Fibroblast of skin of left biceps (primary cell): ENCODE results near the gene ACER3.
"Not testable (repeated sequence)": the region's sequence is repeated elsewhere in the genome, so short reads cannot be mapped to it uniquely, and the experiment has no call there.

Source experiments
- DNase-seq, 2 experiments: peaks; one replicate each; pipeline ENCODE4 v3.0.0-alpha.2; 2013; ENCODE audit warnings: low read depth in 2 of 2

Gene ACER3

DNA sequence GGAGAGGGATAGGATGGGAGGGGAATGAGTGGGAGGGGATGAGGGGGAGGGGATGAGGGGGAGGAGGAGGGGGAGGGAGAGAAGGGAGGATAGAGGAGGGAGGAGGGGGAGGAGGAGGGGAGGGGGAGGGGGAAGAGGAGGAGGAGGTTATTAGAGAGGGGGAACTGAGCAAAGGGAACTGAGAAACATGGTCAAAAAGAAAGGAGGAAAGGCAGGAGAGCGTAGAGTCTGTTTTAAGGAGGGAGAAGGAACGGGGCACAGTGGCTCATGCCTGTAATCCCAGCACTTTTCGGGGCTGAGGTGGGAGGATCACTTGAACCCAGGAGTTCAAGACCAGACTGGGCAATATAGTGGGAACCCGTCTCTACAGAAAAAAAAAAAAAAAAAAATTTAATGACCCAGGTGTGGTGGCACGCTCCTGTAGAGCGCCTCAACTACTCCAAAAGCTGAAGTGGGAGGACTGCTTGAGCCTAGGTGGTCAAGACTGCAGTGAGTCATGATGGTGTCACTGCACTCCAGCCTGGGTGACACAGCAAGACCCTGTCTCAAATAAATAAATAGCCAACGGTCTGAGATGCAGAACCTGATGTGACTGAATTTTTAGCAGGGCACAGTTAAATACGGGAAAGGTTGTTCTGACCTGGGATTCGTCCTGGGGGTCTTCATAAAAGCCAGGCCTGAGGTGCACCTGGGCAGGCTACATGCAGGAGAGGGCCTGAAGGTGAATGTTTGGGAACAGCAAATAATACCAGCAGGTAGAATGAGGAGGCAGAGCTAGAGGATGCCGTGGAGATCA is 177.5 kb downstream of the ACER3 start:
- no peak for DNase-seq

DNA sequence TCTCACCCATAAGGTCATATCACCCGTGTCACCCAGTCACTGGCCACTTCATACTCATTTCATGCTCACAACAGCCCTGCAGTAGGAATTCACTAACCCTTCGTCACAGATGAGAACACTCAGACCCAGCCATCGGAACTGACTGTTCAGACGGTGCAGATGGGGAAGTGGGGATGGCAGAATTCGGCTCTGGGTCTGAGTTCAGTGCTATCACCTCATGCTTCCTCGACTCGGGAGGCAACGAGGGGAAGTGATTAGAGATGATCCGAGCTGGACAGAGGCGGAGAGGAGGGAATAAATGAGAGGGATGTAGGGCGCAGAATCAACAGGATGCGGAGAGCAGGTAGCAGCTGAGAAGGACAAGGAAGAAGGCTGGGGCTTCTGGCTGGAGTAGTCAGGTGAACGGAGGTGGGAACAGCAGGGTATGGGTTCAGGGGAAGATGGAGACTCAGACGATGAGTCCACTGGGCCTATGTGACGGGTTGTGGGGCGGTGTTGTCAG is 178.2 kb downstream of the ACER3 start:
- no peak for DNase-seq

DNA sequence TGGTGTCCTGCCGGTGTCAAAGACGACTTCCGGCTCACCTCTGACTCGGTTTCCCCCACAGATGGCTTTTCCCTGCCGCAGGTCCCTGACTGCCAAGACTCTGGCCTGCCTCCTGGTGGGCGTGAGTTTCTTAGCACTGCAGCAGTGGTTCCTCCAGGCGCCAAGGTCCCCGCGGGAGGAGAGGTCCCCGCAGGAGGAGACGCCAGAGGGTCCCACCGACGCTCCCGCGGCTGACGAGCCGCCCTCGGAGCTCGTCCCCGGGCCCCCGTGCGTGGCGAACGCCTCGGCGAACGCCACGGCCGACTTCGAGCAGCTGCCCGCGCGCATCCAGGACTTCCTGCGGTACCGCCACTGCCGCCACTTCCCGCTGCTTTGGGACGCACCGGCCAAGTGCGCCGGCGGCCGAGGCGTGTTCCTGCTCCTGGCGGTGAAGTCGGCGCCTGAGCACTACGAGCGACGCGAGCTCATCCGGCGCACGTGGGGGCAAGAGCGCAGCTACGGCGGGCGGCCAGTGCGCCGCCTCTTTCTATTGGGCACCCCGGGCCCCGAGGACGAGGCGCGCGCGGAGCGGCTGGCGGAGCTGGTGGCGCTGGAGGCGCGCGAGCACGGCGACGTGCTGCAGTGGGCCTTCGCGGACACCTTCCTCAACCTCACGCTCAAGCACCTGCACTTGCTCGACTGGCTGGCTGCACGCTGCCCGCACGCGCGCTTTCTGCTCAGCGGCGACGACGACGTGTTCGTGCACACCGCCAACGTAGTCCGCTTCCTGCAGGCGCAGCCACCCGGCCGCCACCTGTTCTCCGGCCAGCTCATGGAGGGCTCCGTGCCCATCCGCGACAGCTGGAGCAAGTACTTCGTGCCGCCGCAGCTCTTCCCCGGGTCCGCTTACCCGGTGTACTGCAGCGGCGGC is 179.0 kb downstream of the ACER3 start:
- no peak for DNase-seq

DNA sequence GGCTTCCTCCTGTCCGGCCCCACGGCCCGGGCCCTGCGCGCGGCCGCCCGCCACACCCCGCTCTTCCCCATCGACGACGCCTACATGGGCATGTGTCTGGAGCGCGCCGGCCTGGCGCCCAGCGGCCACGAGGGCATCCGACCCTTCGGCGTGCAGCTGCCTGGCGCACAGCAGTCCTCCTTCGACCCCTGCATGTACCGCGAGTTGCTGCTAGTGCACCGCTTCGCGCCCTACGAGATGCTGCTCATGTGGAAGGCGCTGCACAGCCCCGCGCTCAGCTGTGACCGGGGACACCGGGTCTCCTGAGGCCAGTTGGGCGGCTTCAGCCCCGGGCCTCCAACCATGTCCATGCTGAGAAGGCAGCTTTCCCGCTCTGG is 179.7 kb downstream of the ACER3 start:
- DNase-seq = no peak

DNA sequence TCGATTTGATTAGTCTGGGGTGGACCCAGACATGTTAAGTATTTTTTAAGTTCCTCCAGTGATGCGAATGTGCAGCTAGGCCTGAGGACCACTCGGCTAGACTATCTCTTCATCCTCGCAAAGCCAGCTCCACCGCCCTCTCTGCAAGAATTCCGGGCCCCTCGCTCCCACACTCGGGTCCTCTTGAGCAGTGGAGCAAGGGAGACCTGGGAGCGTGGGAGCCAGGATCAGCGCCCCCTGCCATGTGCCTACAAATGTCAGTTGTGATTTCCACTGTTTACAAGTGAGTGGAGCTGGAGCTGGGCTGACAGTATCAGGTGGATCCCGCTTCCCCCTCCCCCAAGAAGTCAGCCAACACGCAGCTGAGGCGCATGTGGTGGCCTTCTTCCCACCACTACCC is 180.2 kb downstream of the ACER3 start:
- no peak for DNase-seq

DNA sequence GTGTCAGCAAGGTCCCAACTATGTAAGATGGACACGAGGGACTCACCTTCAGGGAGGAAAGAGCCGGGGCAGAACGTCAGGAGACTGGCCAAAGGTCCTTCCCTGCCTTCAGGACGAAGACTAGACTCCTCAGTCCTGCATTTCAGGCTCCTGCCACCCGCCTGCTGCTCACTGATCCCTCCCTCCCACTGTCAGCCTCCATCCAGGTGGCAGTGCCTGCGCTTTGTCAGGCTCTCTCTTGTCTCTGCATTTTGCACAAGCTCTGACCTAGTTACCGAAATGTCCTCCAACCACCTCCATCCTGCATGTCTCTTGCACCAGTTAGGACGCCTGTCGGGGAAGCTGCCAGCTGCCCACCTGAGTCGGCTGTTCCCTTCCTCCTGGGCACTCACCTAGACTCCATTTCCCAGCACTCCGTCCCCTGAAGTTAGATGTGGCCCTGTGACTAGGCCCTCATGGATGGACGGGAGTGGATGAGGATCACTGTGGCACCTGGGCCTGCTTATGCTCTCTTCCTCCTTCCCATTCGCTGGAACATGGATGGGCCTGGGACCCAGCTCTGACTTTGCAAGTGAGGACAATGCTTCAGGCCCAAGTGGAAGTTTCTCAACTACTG is 181.5 kb downstream of the ACER3 start:
- no peak for DNase-seq

DNA sequence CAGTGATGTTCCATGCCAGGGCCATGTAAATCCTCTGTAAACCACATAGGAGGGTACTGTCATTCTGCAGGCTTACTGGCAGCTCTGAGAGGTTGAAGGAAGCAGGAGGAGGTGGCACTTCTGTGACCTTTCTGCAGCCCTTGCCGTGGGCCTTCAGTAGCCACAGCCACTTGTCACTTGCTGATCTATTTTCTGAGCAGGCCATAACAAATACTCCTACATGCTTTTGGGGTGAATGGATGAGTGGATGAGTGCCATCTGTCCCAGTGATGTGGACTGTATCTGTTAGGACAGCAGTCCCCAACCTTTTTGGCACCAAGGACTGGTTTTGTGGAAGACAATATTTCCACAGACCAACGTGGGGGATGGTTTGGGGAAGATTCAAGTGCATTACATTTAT is 183.6 kb downstream of the ACER3 start:
- DNase-seq = no peak

DNA sequence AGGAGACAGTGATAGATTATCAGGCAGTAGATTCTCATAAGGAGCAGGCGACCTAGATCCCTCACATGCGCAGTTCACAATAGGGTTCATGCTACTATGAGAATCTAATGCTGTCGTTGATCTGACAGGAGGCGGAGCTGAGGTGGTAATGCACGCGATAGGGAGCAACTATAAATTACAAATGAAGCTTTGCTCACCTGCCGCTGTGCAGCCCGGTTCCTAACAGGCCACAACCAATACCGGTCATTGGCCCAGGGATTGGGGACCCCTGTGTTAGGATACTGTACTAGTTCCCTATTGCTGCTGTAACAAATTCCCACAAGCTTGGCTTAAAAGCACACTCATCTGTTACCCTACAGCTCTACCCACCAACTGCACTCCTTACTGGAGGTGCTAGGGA is 184.2 kb downstream of the ACER3 start:
- DNase-seq = no peak

DNA sequence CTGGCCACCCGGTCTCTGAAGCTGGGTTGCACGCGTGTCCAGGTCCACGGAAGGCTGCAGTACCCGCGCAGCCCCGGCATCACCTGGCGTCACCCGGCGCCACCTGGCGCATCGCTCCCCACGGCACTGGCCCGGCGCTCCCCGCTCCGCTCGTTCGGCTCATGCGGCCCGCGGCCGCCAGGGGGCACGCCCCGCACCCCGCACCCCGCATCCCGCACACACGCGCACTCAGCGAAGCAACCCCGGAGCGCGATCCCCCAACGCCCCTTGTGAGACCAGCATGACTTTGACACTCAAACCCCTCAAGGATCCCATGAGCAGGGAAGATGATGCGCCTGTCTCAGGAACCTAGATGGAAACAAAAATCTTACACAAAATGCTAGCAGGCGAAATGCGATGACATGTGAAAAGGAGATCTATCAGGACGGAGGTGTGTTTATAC is 185.4 kb downstream of the ACER3 start:
- no peak for DNase-seq

DNA sequence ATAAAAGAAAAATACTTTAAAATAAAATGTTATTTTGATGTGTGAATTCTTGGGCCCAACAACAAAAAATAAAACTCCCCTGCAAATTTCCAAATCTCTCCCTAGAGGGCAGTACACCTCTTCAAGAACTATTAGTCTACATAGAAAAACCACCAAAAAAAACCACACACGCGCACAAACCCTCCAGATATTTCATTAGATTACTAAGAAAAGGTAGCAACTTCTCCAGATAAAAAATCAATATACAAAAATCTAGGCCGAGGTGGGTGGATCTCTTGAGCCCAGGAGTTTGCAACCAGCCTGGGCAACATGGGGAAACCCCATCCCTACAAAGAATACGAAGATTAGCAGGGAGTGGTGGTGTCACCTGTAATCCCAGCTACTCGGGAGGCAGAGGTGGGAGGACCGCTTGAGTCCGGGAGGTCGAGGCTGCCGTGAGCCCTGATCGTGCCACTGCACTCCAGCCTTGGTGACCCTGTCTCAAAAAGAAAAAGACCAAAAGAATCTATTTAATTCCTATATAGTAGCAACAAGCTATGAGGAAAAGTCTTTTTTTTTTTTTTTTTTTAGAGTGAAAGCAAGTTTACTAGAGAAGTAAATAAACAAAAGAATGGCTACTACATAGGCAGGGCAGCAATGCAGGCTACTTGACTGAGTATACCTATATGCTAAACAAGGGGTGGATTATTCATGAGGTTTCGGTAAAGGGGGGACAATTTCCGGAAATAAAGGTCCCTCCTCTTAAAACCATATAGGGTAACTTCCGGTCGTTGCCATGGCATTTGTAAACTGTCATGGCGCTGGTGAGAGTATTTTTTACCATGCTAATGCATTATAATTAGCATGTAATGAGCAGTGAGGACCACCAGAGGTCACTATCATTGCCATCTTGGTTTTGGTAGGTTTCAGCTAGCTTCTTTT is 186.5 kb downstream of the ACER3 start:
- DNase-seq = peak; percentile 78 to 83

DNA sequence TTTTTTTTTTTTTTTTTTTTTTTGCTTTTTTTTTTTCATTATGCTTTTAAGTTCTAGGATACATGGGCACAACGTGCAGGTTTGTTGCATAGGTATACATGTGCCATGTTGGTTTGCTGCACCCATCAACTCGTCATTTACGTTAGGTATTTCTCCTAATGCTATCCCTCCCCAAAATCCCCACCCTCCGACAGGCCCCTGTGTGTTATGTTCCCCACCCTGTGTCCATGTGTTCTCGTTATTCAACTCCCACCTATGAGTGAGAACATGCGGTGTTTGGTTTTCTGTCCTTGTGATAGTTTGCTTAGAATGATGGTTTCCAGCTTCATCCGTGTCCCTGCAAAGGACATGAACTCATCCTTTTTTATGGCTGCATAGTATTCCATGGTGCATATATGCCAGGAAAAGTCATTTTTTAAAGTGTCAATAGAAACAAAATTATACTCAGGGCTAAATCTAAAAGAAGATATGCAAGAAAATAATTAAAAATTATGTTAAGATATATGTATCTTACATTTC is 187.3 kb downstream of the ACER3 start:
- DNase-seq = not testable (repeated sequence)

DNA sequence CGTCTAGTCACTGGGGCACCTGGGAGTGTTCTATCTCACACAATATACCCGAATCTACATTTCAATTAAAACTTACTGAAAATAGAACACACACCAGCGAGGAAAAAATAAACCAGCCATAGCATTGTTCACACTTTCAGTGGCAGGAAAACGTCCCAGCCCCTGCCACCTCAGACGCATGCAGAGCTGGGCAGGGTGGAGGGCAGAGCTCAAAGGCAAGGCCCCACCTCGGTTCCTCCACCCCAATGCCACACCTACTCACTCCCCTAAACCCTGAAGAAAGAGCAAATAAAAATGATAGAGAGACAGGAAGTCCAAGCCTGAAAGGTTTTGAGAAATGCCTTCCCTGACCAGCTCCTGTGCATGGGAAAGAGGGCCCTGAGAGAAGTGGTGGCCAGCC is 188.3 kb downstream of the ACER3 start:
- no peak for DNase-seq

DNA sequence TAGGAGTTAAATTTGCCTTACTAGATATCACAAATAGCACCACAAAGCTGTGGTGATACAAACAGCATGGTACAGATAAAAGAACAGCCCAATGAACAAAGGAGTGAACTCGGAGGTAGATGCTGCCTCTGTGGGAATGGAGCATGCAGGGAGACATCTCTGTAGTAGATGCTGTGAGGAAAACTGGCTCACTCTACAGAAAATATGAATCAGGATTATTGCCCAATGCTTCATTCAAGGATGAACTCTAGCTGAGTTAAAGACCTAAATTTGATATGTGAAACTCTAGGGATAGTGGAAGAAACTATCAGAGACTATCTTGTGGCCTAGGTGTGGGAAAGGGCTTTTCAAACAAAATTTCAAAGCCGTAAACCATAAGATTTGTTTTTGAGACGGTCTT is 190.8 kb downstream of the ACER3 start:
- DNase-seq = no peak

DNA sequence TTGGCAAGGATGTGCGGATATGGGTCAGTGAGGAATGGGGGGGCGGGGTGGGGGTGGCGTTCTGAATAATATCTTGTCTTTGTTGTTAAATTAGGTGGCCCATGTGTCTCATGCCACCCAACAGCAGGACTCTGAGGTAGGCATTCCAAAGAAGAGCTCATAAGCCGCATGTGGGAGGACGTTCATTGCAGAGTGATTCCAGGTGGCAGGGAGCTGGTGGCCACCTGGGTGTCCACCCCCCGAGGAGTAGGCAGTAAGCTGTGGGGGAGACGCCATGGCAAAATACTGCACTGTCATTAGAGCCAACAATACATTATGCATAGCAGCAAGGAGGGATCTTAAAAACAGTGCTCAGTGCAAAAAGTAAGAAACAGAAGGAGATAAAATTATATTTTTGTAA is 191.8 kb downstream of the ACER3 start:
- no peak for DNase-seq

DNA sequence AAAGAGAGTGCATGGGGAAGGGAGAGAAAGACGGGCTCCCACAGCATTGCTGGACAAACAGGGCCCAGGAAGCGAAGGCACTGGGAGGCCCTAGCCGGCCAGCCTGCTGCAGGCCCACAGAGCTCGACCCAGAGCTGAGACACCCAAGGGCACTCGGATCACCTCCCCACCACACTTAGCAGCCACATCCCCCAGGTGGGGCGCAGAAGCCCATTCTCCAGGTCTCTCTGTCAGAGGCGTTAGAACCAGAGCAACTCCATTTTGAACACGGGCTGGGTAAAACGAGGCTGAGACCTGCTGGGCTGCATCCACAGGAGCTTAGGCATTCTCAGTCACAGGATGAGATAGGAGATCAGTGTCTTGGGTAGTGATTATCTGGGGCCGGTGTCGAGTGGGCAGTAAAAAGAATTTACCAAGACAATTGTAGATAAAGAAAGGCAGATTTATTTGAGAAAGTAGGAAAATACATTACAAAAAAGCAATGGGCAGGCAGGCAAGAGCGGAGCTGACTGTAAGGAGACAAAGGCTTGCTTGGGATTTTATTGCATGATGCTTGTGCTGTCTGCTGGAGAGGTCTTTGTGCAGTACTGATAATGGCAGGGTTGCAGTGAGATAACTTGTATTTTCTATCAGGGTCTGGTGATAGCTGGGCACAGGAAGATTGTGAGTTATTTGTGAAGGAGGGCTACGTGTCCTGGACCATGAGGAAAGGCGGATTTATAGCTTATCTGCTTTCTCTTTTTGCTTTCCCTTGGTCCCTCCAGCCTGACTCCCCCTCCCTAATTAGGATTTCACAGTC is 192.7 kb downstream of the ACER3 start:
- DNase-seq = no peak

DNA sequence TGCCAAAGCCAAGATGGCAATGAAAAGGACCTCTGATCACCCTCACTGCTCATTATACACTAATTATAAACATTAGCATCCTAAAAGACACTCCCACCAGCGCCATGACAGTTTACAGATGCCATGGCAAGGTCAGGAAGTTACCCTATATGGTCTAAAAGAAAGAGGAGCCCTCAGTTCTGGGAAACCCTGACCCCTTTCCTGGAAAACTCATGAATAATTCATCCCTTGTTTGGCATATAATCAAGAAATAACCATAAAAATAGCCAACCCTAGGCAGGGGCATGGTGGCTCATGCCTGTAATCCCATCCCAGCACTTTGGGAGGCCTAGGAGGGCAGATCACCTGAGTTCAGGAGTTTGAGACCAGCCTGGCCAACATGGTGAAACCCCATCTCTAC is 193.4 kb downstream of the ACER3 start:
- no peak for DNase-seq

DNA sequence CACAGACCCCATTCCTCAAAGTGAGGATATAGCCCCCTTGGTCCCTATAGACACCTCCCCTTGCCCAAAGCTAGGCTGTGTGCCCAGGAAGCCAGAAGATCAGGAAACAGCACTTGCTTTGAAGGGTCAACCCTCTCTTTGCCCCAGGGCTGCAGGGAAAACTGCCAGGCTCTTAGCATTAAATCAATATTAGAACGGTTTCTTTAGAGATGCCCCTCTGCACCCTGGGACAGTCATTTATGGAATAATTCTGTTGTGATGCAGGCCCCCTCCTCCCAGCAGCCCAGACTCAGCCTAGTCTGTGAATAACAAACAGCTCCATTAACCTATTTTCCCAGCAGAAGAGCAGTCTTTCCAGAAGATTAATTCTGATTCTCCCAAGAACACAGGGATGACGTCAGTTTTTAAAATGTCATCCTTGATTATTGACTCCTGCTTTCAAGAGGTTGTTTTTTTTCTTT is 194.4 kb downstream of the ACER3 start:
- no peak for DNase-seq

DNA sequence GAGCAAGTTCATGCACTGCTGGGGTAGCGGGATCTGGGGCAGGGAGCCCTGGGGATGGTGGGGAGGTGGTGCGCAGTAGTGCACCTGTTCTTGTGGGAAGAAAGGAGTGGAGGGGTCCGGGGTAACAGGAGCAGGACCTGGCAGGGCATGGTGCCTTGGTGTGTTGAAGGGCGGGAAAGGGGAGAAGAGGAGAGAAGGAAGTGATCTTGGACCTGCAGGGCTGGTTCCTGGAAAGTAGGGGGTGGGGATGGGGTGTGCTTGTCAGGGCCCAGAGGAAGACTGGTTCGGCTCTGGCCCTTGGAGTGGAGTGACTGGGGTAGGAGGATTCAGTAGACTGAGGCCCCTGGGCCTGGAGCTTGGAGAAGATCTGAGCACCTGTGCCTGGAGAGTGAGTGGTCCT is 195.2 kb downstream of the ACER3 start:
- DNase-seq = no peak

DNA sequence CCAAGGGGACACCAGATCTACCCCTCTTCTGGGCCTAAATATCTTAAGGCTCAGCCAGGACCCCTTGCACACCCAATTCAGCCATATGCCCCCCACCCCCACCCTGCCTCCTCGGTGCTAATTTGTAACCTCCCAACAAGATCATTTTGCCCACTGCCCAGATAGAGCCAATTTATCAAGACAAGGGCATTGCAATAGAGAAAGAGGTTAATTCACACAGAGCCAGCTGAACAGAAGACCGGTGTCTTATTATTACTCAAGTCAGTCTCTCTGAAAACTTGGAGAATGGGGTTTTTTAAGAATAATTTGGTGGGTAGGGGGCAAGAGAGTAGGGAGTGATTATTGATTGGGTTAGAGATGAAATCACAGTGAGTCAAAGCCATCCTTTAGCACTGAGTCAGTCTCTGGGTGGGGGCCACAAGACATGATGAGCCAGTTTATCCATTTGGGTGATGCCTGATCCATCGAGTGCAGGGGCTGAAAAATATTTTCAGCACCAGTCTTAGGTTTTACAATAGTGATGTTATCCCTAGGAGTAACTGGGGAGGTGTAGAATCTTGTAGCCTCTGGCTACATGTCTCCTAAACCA is 196.2 kb downstream of the ACER3 start:
- DNase-seq = no peak
